ENCODE measurements around the gene OST4. TPM values are rescaled to one million over a fixed set of nuclear protein-coding genes. Genes with fewer than 3 reads are reported as not detected.

Gene OST4
- 323 and 466 TPM in 2 replicates for total RNA-seq

DNA sequence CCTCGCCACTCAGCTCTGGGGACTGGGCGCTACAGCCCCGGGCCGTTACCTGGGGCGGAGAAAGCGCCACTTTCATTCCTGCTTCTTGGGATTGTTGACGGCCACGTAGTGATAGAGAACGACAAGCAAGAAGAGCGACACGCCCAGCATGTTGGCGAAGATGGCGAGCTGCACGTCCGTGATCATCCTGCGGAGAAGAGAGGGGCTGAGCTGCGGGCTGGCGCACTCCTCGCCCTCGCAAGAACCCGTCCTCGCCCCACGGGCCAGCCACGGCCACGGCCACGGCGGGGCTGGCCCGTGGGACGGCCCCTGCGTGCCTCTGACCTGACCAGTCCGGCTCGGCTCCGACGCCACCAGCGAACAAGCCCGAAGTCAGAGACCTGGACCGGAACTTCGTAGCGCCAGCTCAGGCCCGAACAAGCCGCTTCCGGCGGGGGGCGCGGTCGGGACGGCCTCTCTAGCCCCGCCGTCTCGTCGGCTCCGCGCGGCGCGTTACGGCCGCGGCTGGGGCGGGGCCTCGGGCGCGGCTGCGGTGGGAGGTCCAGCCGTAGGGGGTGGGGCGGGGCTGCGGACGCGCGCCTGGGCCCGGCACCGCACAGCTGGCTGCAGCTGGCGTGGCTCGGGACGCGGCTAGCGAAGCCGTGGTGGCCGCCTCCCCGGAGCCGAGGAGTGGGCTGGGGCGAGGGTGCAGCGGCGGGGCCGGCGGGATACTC lies at the start of gene OST4:
OST4 (minus strand) TSS at position 378 of the 713 bp plus-strand sequence.

DNA sequence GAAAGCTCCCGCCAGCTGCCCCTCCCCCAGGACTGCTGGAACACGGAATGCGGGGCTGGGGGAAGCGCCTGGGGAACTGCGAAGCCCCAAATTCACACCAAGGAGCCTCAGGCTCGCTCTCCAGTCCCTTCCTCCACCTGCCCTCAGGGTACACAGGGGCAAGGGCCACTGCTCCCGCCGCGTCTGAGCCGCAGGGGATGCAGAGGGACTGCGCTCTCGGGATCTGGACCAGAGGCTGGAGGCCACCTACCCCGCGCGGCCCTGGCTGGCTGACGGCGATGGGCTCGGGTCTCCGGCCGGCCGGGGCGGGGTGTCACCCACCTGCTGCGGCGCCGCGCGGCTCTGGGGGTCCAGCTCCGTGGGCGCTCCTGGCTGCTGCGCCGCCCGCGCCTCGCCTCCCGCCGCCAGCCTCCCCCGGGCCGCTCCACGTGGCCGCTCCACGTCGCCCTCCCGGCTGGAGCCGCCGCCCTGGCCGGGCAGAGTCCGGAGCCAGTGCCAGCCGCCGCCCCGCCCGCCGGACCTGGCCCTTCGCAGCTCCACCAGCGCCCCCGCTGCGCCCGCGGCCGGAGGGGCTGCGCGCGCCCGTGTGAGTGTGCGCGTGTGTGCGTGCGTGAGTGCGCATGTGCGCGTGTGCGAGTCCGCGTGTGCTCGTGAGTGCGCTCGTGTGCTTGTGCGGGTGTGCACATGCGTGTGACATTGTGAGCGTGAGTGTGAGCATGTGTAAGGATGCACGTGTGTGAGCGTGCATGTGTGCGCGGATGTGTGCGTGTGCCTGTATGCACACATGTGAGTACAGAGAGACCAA lies 47.3 kb upstream of the OST4 start, which contains the start of gene CGREF1:
CGREF1 (minus strand) TSS at position 604 of the 805 bp plus-strand sequence. CDS start 14,762 bp downstream, outside the sequence.

DNA sequence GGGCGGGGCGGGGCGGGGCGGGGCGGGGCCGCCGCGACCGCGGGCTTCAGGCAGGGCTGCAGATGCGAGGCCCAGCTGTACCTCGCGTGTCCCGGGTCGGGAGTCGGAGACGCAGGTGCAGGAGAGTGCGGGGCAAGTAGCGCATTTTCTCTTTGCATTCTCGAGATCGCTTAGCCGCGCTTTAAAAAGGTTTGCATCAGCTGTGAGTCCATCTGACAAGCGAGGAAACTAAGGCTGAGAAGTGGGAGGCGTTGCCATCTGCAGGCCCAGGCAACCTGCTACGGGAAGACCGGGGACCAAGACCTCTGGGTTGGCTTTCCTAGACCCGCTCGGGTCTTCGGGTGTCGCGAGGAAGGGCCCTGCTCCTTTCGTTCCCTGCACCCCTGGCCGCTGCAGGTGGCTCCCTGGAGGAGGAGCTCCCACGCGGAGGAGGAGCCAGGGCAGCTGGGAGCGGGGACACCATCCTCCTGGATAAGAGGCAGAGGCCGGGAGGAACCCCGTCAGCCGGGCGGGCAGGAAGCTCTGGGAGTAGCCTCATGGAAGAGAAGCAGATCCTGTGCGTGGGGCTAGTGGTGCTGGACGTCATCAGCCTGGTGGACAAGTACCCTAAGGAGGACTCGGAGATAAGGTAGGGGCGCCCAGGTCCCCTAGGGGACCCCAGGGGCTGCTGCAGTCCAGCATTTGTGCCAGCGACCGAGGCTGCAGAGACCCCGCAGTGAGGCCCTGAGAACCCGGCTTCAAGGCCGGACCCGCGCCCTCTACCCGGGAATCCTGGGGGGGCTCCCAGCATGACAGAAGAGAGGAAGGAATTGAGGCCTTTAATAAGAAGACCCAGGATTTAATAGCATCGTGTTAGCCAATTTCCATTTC lies 15.5 kb upstream of the OST4 start, which contains the start of gene KHK:
KHK (plus strand) TSS at position 49 of the 870 bp plus-strand sequence; CDS start at position 537, 488 bp downstream.

DNA sequence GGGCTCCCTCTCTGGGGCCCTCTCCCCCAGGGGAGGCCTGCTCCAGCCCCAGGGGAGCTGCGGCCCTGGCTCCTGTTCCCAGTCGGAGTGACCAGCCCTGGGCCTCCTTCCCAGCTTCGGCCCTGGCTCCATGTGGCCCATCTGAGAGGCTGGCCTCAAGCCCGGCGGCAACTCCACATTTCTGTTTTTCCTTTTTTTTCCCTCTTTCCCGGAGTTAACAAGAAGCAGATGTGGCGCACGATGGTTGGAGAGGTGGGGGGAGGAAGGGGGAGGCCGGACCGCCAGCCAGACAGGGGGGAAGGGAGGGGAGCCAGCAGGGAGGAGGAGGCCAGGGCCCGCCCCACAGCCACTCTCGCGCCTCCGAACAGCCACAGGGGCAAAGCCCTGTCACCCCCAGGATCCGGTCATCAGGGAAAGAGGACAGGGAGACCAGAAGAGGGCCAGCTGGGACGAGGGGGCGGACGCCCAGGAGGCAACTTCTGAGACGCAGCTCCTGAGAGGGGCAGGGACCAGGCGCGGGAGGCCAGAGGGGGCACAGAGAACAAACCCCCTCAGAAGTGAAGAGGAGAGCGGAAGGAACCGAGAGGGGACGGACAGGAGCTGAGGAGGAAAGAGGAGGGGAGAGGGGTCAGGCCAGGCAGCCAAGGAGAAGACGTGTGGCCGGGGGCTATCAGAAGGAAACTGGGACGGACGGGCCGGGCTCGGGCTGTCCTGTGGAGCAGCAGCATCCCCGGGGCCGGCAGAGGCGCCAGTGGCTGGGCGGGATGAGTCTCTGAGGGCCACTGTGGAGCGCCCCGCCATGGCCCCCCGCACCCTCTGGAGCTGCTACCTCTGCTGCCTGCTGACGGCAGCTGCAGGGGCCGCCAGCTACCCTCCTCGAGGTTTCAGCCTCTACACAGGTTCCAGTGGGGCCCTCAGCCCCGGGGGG lies 7.1 kb upstream of the OST4 start, which contains the start of gene EMILIN1:
EMILIN1 (plus strand) TSS at position 349 of the 928 bp plus-strand sequence; CDS start at position 800, 451 bp downstream.

DNA sequence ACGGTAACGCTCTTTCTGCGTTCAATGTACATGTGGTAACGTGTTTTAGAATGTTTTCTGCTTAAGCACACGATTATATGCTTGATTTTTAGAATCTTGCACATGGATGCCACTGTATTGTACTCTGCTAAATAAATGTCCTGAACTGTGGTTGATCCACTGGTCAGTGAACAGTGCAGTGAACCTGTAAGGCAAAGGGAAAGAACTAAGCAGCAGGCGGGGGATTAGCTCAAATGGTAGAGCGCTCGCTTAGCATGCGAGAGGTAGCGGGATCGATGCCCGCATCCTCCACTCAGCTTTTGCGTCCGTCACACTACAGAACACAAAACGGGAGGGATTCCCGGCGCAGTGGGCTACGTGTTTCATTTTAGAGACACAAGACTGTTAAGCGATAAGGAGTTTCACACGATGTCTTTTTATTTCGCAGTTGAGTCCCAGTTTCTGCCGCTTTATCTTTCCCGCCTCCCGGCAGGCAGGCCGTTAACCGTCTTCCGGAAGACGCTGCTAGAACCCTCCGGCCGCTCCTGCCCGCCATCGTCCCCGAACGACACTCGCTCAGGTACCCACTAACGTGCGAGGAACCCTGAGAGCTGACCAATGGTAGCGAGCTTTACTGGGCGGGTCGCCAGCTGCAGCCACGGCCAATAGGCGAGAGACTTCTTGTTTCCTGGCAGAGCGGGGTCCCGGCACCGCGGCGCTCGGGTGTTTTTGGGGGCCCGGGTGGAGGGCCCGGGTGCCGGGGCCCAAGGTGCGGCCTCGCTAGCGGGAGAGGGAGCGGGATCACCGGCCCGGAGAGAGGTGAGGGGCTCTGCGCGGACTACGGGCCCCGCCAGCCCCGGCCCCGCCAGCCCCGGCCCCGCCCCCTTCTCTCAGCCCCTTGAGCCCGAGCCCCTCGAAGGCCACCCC lies 20.2 kb downstream of the OST4 start, which contains the start of gene AGBL5:
AGBL5 (plus strand) TSS at position 673 of the 906 bp plus-strand sequence. CDS start 1,291 bp downstream, outside the sequence.

DNA sequence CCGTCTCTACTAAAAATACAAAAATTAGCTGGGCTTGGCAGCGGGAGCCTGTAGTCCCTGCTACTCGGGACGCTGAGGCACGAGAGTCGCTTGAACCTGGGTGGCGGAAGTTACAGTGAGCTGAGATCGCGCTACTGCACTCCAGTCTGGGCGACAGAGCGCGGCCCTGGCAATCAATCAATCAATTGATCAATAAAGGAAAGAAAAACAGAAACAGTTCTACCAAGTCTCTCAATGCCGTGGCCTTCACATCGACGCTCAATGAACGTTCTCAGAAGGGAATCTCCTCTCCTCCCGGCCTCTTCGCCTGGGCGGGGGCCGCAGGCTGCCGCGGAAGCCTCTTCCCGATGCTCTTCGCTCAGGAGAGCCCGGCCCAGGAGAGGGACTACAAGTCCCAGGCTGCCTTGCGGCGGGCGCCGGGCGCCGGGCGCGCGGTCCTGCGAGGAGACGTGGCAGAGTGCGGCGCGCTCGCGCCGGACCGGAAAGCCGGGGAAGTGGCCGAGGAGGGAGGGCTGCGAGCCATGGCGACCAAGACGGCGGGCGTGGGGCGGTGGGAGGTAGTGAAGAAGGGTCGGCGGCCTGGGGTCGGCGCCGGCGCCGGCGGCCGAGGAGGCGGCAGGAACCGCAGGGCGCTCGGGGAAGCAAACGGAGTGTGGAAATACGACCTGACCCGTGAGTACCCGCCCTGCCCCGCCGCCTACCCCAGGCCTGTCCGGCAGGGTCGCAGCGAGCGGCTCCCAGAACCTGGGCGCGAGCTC lies 38.8 kb downstream of the OST4 start, which contains the start of gene TMEM214:
TMEM214 (plus strand) TSS at position 471 of the 758 bp plus-strand sequence; CDS start at position 522, 51 bp downstream.

Other genes starting within 250 kb of the OST4 start
- gene DPYSL5, start 223.5 kb downstream of the OST4 start, total RNA-seq: not detected in 2 replicates
- gene MAPRE3, start 101.0 kb downstream of the OST4 start, total RNA-seq: 2.6 and 6.9 TPM in 2 replicates
- gene TMEM214, start 38.7 kb downstream of the OST4 start, total RNA-seq: 24.7 and 27.8 TPM in 2 replicates
- gene AGBL5, start 20.0 kb downstream of the OST4 start, total RNA-seq: 21.5 and 27.2 TPM in 2 replicates
- 4.0 and 4.5 TPM in 2 replicates for gene EMILIN1, start 7.0 kb upstream of the OST4 start, total RNA-seq
- 0.47 and 1.7 TPM in 2 replicates for gene KHK, start 15.1 kb upstream of the OST4 start, total RNA-seq
- 1.1 and 2.7 TPM in 2 replicates for gene CGREF1, start 47.5 kb upstream of the OST4 start, total RNA-seq
- gene ABHD1, start 52.2 kb upstream of the OST4 start, total RNA-seq: not detected in 2 replicates
- 69.1 and 81.2 TPM in 2 replicates for gene PREB, start 63.0 kb upstream of the OST4 start, total RNA-seq
- not detected in 2 replicates for gene PRR30, start 67.8 kb upstream of the OST4 start, total RNA-seq
- gene TCF23, start 77.3 kb upstream of the OST4 start, total RNA-seq: 0.04 TPM in 1 of 2 replicates, not detected in the other
- 159 and 171 TPM in 2 replicates for gene ATRAID, start 140.4 kb upstream of the OST4 start, total RNA-seq
- gene SLC5A6, start 140.6 kb upstream of the OST4 start, total RNA-seq: 21.2 and 49.7 TPM in 2 replicates
- gene CAD, start 145.7 kb upstream of the OST4 start, total RNA-seq: 33.9 and 59.3 TPM in 2 replicates
- not detected in 2 replicates for gene SLC30A3, start 191.4 kb upstream of the OST4 start, total RNA-seq
- not detected in 2 replicates for gene DNAJC5G, start 203.8 kb upstream of the OST4 start, total RNA-seq
- not detected in 2 replicates for gene TRIM54, start 210.8 kb upstream of the OST4 start, total RNA-seq
- 0.23 and 2.1 TPM in 2 replicates for gene UCN, start 236.8 kb upstream of the OST4 start, total RNA-seq